GM12878 (cell line): ENCODE results near the gene ATP12A. TPM values are rescaled to one million over a fixed set of nuclear protein-coding genes. Genes with fewer than 3 reads are reported as not detected.

ENCODE experiments used
- FOXM1 ChIP-seq: IDR thresholded peaks from 2 replicates; pipeline ENCODE4 v1.6.1; 2012; ENCODE audit warnings: low read depth, mild to moderate bottlenecking, inconsistent platforms, low read length, moderate library complexity
- NR2F1 ChIP-seq: fragments of 450-650 bp; conservative IDR thresholded peaks from 2 replicates; pipeline ENCODE4 v1.6.1; 2017; ENCODE audit warnings: mild to moderate bottlenecking
- STAT3 ChIP-seq: IDR thresholded peaks from 2 replicates; pipeline ENCODE4 v1.6.1; 2011; ENCODE audit warnings: low read depth, low read length, improper control_type of control experiment
- ZNF207 ChIP-seq: fragments of 450-650 bp; IDR thresholded peaks from 2 replicates; pipeline ENCODE4 v1.6.1; 2014; ENCODE audit warnings: antibody characterized with exemption, mild to moderate bottlenecking, borderline replicate concordance
- ZNF217 ChIP-seq: fragments of 450-650 bp; IDR thresholded peaks from 2 replicates; pipeline ENCODE4 v1.6.1; 2017; ENCODE audit warnings: antibody characterized with exemption, mild to moderate bottlenecking
- ZNF274 ChIP-seq: IDR thresholded peaks from one replicate; pipeline ENCODE4 v1.8.0; 2011; ENCODE audit not compliant: insufficient read length, insufficient read depth
- ZZZ3 ChIP-seq: IDR thresholded peaks from 2 replicates; pipeline ENCODE4 v1.6.1; 2011; ENCODE audit warnings: low read depth; ENCODE audit not compliant: control insufficient read depth, insufficient read length
- polyA plus RNA-seq, 11 experiments: library from polyadenylated mRNA; depleted of rRNA in 4 of 11; unstranded in 6 of 11; stranded (reverse) in 5 of 11; fragments of >200 nt; fragmentation: Nextera tagmentation in 4 of 11; fragmentation: Illumina TruSeq in 1 of 11; extraction: Ambion mirVana in 4 of 11; extraction: Trizol in 1 of 11; gene quantifications; 1 replicate in 1 of 11; 2 replicates in 10 of 11; pipeline versions ENCODE4 v1.2.1 to v1.2.3, GENCODE V29; 2011 to 2016; ENCODE audit warnings: inconsistent platforms in 2 of 11, missing spikeins in 2 of 11, low read depth in 1 of 11
- total RNA-seq, 4 experiments: library from RNA; depleted of rRNA in 3 of 4; stranded (reverse); fragments of >200 nt in 3 of 4; fragmentation: Illumina TruSeq in 1 of 4; extraction: Trizol in 1 of 4; gene quantifications; 2 replicates each; pipeline versions ENCODE4 v1.2.1 to v1.2.3, GENCODE V29; 2013 to 2021
- TF ChIP-seq, protein P1 (sequence below): fragments of 450-650 bp; IDR thresholded peaks from 2 replicates; pipeline ENCODE4 v1.6.1; 2017; ENCODE audit warnings: mild to moderate bottlenecking, moderate library complexity
- TF ChIP-seq, protein P2 (sequence below): fragments of 450-650 bp; IDR thresholded peaks from 2 replicates; pipeline ENCODE4 v1.6.1; 2017; ENCODE audit warnings: mild to moderate bottlenecking
- TF ChIP-seq, protein P3 (sequence below): IDR thresholded peaks from 2 replicates; pipeline ENCODE4 v1.6.1; 2012; ENCODE audit warnings: low read depth, low read length, improper control_type of control experiment
- TF ChIP-seq, protein P4 (sequence below): fragments of 450-650 bp; IDR thresholded peaks from 2 replicates; pipeline ENCODE4 v1.6.1; 2017; ENCODE audit warnings: mild to moderate bottlenecking, low read depth, inconsistent platforms; ENCODE audit not compliant: poor library complexity, severe bottlenecking

Gene ATP12A
- total and polyA plus RNA-seq, 10 of the 15 experiments (the other 5 are each of a cell fraction or from before 2014, with no cell fraction given) = 0.02 to 0.08 (median 0.04) TPM; not detected in 6

DNA sequence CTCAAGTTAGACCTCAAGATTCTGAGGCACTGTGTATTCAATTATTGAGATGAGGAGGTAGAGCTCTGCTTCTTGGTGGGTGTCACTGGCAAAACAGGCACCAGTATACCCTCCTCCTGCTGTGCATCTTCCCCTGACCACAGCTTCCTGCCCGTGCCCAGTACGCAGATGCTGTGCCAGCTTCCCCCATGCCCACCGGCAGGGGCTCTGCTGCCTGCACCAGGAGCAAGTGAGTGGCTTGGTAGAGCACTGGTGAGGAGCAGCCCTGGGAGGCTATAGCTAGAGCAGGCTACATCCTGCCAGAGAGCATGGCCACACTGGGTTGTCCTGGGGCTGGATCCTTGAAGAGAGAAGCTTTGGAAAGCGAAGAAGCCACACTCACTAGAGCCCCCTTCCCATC lies 62.8 kb downstream of the ATP12A start (continued):
- TF ChIP-seq, protein P1, sequence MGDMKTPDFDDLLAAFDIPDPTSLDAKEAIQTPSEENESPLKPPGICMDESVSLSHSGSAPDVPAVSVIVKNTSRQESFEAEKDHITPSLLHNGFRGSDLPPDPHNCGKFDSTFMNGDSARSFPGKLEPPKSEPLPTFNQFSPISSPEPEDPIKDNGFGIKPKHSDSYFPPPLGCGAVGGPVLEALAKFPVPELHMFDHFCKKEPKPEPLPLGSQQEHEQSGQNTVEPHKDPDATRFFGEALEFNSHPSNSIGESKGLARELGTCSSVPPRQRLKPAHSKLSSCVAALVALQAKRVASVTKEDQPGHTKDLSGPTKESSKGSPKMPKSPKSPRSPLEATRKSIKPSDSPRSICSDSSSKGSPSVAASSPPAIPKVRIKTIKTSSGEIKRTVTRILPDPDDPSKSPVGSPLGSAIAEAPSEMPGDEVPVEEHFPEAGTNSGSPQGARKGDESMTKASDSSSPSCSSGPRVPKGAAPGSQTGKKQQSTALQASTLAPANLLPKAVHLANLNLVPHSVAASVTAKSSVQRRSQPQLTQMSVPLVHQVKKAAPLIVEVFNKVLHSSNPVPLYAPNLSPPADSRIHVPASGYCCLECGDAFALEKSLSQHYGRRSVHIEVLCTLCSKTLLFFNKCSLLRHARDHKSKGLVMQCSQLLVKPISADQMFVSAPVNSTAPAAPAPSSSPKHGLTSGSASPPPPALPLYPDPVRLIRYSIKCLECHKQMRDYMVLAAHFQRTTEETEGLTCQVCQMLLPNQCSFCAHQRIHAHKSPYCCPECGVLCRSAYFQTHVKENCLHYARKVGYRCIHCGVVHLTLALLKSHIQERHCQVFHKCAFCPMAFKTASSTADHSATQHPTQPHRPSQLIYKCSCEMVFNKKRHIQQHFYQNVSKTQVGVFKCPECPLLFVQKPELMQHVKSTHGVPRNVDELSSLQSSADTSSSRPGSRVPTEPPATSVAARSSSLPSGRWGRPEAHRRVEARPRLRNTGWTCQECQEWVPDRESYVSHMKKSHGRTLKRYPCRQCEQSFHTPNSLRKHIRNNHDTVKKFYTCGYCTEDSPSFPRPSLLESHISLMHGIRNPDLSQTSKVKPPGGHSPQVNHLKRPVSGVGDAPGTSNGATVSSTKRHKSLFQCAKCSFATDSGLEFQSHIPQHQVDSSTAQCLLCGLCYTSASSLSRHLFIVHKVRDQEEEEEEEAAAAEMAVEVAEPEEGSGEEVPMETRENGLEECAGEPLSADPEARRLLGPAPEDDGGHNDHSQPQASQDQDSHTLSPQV = no peak
- TF ChIP-seq NR2F1 = no peak
- TF ChIP-seq ZNF274 = no peak
- TF ChIP-seq, protein P2, sequence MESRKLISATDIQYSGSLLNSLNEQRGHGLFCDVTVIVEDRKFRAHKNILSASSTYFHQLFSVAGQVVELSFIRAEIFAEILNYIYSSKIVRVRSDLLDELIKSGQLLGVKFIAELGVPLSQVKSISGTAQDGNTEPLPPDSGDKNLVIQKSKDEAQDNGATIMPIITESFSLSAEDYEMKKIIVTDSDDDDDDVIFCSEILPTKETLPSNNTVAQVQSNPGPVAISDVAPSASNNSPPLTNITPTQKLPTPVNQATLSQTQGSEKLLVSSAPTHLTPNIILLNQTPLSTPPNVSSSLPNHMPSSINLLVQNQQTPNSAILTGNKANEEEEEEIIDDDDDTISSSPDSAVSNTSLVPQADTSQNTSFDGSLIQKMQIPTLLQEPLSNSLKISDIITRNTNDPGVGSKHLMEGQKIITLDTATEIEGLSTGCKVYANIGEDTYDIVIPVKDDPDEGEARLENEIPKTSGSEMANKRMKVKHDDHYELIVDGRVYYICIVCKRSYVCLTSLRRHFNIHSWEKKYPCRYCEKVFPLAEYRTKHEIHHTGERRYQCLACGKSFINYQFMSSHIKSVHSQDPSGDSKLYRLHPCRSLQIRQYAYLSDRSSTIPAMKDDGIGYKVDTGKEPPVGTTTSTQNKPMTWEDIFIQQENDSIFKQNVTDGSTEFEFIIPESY = no peak
- no peak for TF ChIP-seq ZNF207
- TF ChIP-seq, protein P3, sequence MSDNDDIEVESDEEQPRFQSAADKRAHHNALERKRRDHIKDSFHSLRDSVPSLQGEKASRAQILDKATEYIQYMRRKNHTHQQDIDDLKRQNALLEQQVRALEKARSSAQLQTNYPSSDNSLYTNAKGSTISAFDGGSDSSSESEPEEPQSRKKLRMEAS = no peak
- no peak for TF ChIP-seq STAT3
- no peak for TF ChIP-seq ZNF217
- TF ChIP-seq ZZZ3 = no peak
- TF ChIP-seq, protein P4, sequence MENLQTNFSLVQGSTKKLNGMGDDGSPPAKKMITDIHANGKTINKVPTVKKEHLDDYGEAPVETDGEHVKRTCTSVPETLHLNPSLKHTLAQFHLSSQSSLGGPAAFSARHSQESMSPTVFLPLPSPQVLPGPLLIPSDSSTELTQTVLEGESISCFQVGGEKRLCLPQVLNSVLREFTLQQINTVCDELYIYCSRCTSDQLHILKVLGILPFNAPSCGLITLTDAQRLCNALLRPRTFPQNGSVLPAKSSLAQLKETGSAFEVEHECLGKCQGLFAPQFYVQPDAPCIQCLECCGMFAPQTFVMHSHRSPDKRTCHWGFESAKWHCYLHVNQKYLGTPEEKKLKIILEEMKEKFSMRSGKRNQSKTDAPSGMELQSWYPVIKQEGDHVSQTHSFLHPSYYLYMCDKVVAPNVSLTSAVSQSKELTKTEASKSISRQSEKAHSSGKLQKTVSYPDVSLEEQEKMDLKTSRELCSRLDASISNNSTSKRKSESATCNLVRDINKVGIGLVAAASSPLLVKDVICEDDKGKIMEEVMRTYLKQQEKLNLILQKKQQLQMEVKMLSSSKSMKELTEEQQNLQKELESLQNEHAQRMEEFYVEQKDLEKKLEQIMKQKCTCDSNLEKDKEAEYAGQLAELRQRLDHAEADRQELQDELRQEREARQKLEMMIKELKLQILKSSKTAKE = no peak
- no peak for TF ChIP-seq FOXM1
